ENCODE measurements around the gene ZFP91.

Gene ZFP91

GRCh38 chr11:58591659-58592058 is 12.8 kb downstream of the ZFP91 start:
- no peak for DNase-seq
- no peak for TF ChIP-seq CTCF (IDR thresholded peaks at IDR 0.05; ENCODE audit: low read depth, low read length, missing control alignments)

GRCh38 chr11:58592760-58593472 is 14.1 kb downstream of the ZFP91 start:
- in situ Hi-C loops (cut with HindIII; ENCODE audit: low pct_ligation_motif_present, low sequenced_read_pairs) = no loop called here
- TF ChIP-seq CTCF (IDR thresholded peaks at IDR 0.05; ENCODE audit: low read depth, low read length, missing control alignments) = no peak
- Histone ChIP-seq H3K36me3 (replicated peaks) (peaks cover 3% of the 10 kb centered on the region), H3K27me3 (replicated peaks) (no peaks in the 10 kb centered on the region), H3K4me3 (ENCODE audit: low read depth, low read length) (no peak overlapping the region), H3K27ac (no peak overlapping the region)
- DNase-seq = no peak

More at GRCh38 chr11:58591659-58592058, 12.8 kb downstream of the ZFP91 start:
- H3K27ac ChIP-seq = no peak overlapping the region
- in situ Hi-C loops (cut with HindIII; ENCODE audit: low pct_ligation_motif_present, low sequenced_read_pairs) = no loop called here
- peaks cover 3% of the 10 kb centered on the region for H3K36me3 ChIP-seq (replicated peaks)
- no peaks in the 10 kb centered on the region for H3K27me3 ChIP-seq (replicated peaks)
- H3K4me3 ChIP-seq (ENCODE audit: low read depth, low read length) = no peak overlapping the region

- DNase-seq = no peak
- TF ChIP-seq CTCF (IDR thresholded peaks at IDR 0.05; ENCODE audit: low read depth, low read length, missing control alignments) = no peak
- H3K4me3 ChIP-seq (ENCODE audit: low read depth, low read length) = no peak overlapping the region
Observed at GRCh38 chr11:58594826-58595225, 16.0 kb downstream of the ZFP91 start.

GRCh38 chr11:58596621-58597020 is 17.8 kb downstream of the ZFP91 start:
- DNase-seq = no peak
- Histone ChIP-seq H3K27me3 (replicated peaks) (no peaks in the 10 kb centered on the region), H3K27ac (no peak overlapping the region), H3K36me3 (replicated peaks) (peaks cover 5% of the 10 kb centered on the region), H3K4me3 (ENCODE audit: low read depth, low read length) (no peak overlapping the region)
- in situ Hi-C loops (cut with HindIII; ENCODE audit: low pct_ligation_motif_present, low sequenced_read_pairs) = no loop called here
- no peak for TF ChIP-seq CTCF (IDR thresholded peaks at IDR 0.05; ENCODE audit: low read depth, low read length, missing control alignments)

More at GRCh38 chr11:58594826-58595225, 16.0 kb downstream of the ZFP91 start:
- Histone ChIP-seq H3K27me3 (replicated peaks) (no peaks in the 10 kb centered on the region), H3K36me3 (replicated peaks) (peaks cover 5% of the 10 kb centered on the region), H3K27ac (no peak overlapping the region)
- in situ Hi-C loops (cut with HindIII; ENCODE audit: low pct_ligation_motif_present, low sequenced_read_pairs) = no loop called here

- Histone ChIP-seq H3K36me3 (replicated peaks) (peaks cover 5% of the 10 kb centered on the region), H3K27ac (no peak overlapping the region), H3K27me3 (replicated peaks) (no peaks in the 10 kb centered on the region), H3K4me3 (ENCODE audit: low read depth, low read length) (no peak overlapping the region)
- in situ Hi-C loops (cut with HindIII; ENCODE audit: low pct_ligation_motif_present, low sequenced_read_pairs) = no loop called here
- DNase-seq = no peak
- no peak for TF ChIP-seq CTCF (IDR thresholded peaks at IDR 0.05; ENCODE audit: low read depth, low read length, missing control alignments)
Observed at GRCh38 chr11:58597486-58598144, 18.8 kb downstream of the ZFP91 start.

Data from brain microvascular endothelial cell (primary cell).